Mucosa of stomach (tissue), 1 donor: Measurements from ENCODE around the gene ALS2CL.

Experiments used
- H3K27me3 ChIP-seq: one replicate; pipeline ENCODE4 v1.7.0; 2013; ENCODE audit warnings: mild to moderate bottlenecking, low read length; ENCODE audit not compliant: control insufficient read depth, insufficient read depth
- H3K36me3 ChIP-seq: one replicate; pipeline ENCODE4 v1.7.0; 2013; ENCODE audit warnings: low read length; ENCODE audit not compliant: control insufficient read depth, insufficient read depth
- H3K4me1 ChIP-seq: one replicate; pipeline ENCODE4 v1.7.0; 2013; ENCODE audit warnings: mild to moderate bottlenecking, low read length; ENCODE audit not compliant: control insufficient read depth, insufficient read depth
- H3K4me3 ChIP-seq: one replicate; pipeline ENCODE4 v1.7.0; 2013; ENCODE audit warnings: low read length
- H3K9ac ChIP-seq: one replicate; pipeline ENCODE4 v1.7.0; 2013; ENCODE audit warnings: mild to moderate bottlenecking, low read length, moderate library complexity
- H3K9me3 ChIP-seq: one replicate; pipeline ENCODE4 v1.7.0; 2013; ENCODE audit warnings: mild to moderate bottlenecking, low read length, moderate library complexity; ENCODE audit not compliant: control insufficient read depth
- donor health status: Pancreatic carcinoma.

ALS2CL gene

DNA sequence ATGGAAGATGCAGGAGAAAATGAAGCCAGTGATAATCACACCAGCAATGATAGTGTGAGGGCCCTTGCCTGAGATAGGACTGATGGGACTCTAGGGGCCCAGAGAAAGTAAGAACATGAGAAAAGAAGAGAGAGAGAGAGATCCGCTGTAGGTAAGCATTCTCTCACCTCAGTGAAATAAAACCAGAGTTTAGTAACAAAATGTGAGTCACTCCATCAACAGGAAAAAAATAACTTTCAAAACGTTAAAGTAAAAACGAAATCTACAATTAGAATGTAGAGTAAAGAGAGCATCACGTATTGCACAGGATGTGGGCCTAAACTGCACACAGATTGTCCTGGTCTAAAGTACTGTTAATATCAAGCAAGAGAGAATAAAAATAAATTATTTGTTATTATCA is 30.9 kb upstream of the ALS2CL start:
- Histone ChIP-seq H3K4me3 (no peak overlapping the region), H3K4me1 (no peaks in the 10 kb centered on the region), H3K9me3 (no peaks in the 10 kb centered on the region), H3K27me3 (no peaks in the 10 kb centered on the region), H3K36me3 (no peaks in the 10 kb centered on the region), H3K9ac (no peak overlapping the region)

DNA sequence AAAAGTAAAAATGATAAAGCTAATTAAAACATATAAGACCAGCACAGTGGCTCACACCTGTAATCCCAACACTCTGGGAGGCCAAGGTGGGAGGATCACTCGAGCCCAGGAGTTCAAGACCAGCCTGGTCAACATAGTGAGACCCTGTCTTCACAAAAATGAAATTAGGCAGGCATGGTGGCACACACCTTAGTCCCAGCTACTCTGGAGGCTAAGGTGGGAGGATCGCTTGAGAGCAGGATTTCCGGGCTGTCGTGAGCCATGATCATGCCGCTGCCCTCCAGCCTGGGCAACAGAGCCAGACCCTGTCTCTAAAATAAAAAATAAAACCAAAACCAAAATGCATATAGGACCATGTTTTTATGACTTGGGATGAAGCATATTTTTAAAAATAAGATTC is 29.0 kb upstream of the ALS2CL start:
- Histone ChIP-seq H3K9me3 (no peaks in the 10 kb centered on the region), H3K27me3 (peaks cover 11% of the 10 kb centered on the region), H3K9ac (no peak overlapping the region), H3K4me1 (no peaks in the 10 kb centered on the region), H3K4me3 (no peak overlapping the region), H3K36me3 (no peaks in the 10 kb centered on the region)

DNA sequence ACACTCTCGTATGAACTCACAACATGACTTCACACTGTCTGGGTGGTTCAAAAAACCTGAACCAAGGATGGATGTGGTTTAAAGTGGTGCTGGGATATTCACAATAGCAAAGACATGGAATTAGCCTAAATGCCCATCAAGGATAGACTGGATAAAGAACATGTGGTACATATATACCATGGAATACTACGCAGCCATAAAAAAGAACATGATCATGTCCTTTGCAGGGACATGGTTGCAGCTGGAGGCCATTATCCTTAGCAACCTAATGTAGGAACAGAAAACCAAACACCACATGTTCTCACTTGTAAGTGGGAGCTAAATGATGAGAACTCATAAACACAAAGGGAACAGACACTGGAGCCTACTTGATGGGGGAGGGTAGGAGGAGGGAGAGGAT is 27.5 kb upstream of the ALS2CL start:
- H3K36me3 ChIP-seq: no peaks in the 10 kb centered on the region
- no peaks in the 10 kb centered on the region for H3K9me3 ChIP-seq
- H3K4me3 ChIP-seq: no peak overlapping the region
- H3K27me3 ChIP-seq: peaks cover 11% of the 10 kb centered on the region
- no peaks in the 10 kb centered on the region for H3K4me1 ChIP-seq
- no peak overlapping the region for H3K9ac ChIP-seq

DNA sequence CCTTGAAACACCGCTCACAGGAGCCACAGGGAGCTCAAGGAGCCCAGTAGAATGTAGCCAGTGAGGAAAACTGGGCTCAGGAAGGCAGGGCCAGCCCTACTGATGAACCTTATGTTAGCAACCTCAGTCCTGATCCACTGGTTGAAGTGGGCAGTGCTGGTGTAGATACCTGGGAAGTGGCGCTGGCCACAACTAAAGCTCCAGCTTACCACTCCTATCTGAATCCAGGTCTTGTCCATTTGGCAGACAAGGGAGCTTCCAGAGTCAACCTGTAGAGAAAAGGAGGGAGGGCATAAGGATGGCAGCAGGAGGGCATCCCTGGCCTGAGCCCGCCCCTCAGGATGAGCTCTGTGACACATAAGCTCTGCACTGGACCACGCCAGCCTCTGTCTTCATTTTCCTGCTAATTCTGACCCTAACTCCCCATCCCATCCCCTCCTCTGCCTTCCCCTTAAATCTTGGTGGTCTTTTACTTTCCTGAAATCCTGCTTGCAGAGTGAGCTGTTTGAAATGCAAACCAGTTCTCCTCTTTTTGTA is 26.3 kb upstream of the ALS2CL start:
- H3K27me3 ChIP-seq: peaks cover 11% of the 10 kb centered on the region
- H3K4me1 ChIP-seq: no peaks in the 10 kb centered on the region
- no peaks in the 10 kb centered on the region for H3K9me3 ChIP-seq
- H3K9ac ChIP-seq: no peak overlapping the region
- H3K36me3 ChIP-seq: no peaks in the 10 kb centered on the region
- no peak overlapping the region for H3K4me3 ChIP-seq

DNA sequence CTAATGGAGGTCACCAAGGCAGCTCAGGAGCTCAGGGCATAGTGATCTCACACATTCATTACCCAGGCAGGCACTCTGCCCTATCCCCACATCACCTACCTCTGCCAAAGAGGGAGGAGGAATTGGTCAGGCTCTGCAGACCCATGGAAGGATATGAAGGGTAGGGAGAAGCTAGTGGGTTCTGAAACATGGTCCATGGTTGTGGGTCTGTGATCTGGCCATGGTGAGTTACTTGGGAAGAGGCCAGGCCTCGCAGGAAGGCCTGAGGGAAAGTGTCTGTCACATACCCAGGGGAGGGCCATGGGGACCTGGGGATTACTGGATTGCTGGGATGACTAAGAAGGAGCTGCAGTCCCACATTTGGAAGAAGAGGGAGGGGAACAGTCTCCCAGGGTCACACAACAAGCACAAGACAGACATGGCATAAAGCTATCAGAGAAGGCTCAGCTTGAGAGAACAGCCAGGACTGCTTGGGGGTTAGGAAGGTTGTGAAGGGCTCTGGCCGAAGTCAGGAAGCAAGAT is 25.6 kb upstream of the ALS2CL start:
- Histone ChIP-seq H3K27me3 (peaks cover 11% of the 10 kb centered on the region), H3K4me3 (no peak overlapping the region), H3K4me1 (peaks cover under 1% of the 10 kb centered on the region), H3K9ac (no peak overlapping the region), H3K36me3 (no peaks in the 10 kb centered on the region), H3K9me3 (no peaks in the 10 kb centered on the region)

DNA sequence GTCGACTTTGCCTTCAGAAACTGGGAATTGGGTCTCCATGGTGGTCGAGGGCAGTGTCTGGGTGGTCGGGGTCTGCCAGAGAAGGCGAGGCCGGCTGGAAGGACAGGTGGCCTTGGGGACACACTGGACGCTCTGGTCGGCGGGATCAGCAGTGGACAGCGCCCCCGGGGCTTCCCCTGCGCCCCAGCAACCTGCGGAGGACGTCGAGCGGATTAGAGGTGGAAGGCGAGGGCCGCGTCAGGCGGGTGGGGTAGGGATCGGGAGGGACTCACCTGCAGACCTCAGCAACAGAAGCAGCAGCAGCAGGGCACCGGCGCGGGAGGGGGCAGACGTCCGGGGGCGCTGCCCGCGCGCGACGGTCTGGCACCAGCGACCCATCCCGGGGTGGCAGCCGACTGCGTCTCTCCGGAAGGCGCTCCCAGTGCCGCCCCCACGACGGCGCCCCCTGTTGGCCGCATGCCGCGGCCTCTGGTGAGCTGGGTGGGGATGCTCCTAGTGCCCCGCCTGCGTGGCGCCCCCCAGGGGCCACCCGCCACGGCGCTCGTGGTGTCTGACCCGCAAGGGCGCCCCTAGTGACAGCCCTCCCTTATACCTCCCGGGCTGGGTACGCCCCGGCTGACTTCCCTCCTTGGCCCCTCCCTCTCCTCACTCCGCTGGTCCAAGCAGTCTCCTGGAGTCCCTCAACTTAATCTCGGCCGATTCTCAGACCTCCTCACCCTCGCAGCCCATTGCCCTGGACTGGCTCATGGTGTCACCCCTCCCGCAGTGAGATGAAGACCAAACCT is 24.2 kb upstream of the ALS2CL start, which contains the start of gene PRSS50:
PRSS50 (minus strand) TSS at position 423 of the 785 bp plus-strand sequence; CDS start at position 378, 45 bp downstream.
- H3K4me1 ChIP-seq: peaks cover 4% of the 10 kb centered on the region
- no peaks in the 10 kb centered on the region for H3K9me3 ChIP-seq
- no peaks in the 10 kb centered on the region for H3K36me3 ChIP-seq
- no peak within 1 kb of the TSS for H3K4me3 ChIP-seq
- peaks cover 11% of the 10 kb centered on the region for H3K27me3 ChIP-seq
- H3K9ac ChIP-seq: no peak within 1 kb of the TSS

DNA sequence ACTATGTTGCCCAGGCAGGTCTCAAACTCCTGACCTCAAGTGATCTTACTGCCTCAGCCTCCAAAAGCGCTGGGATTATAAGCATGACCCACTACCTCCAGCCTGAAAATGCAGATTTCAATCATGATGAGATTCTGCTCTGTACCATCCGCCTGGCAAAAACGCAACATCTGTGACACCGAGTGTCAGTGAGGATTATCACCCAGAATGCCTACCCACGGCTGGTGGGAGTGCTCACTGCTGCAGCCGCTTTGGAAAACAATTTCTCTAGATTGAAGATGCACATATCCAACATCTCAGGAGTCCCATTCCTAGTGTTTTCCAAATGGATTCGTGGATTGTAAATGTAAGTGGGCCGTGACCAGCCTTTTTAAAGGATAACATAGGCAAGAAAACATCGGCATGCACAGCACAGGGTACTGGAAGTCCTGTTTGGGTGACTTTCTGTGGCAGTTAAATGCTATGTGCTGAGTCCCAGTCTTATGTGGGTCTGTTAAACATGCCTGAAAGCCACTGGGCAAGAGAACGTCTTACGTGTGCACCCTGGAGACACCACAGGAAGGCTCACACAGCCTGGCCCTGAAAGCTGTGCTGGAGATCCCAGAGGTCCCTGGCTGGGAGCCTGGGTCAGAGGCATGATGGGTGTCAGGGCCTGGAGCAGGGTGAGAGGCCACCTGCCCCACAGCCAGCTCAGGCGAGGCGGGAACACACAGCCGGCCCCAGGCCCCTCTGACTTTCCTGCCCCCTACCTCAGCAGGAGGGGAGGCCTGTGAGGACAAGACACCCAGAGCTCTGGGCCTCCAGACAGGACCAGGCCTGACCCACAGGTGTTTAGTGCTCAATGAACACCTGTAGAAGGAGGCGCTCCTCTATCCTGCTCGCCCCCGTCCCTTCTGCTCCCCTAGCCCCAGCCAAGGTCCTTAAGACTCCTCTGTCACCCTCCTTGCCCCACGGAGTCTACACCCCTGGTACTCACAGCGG is 23.3 kb upstream of the ALS2CL start:
- Histone ChIP-seq H3K27me3 (peaks cover 11% of the 10 kb centered on the region), H3K9me3 (no peaks in the 10 kb centered on the region), H3K36me3 (no peaks in the 10 kb centered on the region), H3K9ac (no peak overlapping the region), H3K4me3 (no peak overlapping the region), H3K4me1 (peaks cover 4% of the 10 kb centered on the region)

DNA sequence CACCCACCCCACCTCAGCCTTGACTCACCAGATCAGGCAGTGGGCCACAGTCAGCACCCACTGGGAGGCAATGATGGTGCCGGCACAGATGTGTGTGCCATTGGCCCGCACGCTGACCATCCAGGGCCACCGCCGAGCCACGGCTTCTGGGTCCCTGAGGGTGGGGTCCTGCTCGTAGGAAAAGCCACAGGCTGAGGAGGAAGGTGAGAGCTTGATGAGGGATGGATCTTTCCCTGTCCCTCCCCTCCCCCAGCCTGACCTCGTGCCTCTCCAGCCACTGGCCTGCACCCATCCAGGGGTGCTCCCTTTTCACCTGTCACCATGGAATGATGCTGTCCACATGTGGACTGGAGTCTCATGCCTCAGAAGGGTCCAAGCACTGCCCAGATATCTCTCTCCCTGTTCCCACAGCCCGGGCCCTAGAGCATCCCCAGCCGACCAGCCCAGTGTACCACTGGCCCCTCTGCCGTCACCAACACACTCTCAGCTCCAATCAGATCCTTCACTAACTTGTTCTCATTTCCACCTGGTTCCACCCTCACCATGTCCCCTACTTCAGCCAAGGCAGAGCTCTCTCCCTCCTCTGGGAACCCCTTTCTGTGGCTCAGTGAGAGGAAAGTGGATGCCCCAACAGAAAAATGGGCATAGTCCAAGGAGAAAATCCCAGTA is 22.2 kb upstream of the ALS2CL start:
- Histone ChIP-seq H3K4me1 (peaks cover 4% of the 10 kb centered on the region), H3K9ac (no peak overlapping the region), H3K27me3 (peaks cover 11% of the 10 kb centered on the region), H3K9me3 (no peaks in the 10 kb centered on the region), H3K36me3 (no peaks in the 10 kb centered on the region), H3K4me3 (no peak overlapping the region)

DNA sequence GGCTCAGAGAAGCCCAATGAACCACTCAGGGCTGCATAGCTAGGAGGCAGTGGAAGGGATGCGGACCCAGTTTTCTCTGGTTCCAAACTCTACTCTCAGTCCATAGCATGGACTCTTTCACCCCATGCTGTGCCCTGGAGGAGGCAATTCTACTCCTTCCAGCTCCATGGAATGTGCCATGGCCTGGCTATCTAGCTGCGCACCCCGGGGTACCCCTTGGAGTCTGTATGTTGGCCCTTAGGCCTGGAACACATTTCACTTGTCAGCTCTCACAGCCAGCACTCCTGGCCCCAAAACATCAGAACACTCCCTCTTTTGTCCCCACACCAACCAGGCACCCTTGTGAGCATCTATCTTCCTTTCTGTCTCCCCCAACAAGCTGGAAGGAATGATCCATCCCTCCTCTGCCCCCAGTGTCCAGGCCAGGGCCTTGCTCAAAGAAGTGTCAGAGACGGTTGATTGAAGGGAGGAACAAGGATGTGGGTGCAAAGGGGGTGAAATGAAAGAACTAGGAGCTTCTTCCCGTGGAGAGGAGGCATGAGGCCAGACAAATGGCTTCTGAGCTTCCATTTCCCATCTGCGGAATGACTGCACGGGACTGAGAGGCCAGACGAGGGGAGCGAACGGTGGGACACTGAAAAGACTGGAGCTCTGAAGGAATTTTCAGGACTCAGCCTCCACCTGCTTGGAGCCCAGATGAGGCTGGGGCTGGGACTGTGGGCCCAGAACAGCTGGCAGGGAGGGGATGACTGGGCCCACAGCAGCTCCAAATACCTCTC is 21.4 kb upstream of the ALS2CL start:
- Histone ChIP-seq H3K36me3 (no peaks in the 10 kb centered on the region), H3K9me3 (no peaks in the 10 kb centered on the region), H3K4me3 (no peak overlapping the region), H3K9ac (no peak overlapping the region), H3K4me1 (peaks cover 4% of the 10 kb centered on the region), H3K27me3 (peaks cover 11% of the 10 kb centered on the region)

DNA sequence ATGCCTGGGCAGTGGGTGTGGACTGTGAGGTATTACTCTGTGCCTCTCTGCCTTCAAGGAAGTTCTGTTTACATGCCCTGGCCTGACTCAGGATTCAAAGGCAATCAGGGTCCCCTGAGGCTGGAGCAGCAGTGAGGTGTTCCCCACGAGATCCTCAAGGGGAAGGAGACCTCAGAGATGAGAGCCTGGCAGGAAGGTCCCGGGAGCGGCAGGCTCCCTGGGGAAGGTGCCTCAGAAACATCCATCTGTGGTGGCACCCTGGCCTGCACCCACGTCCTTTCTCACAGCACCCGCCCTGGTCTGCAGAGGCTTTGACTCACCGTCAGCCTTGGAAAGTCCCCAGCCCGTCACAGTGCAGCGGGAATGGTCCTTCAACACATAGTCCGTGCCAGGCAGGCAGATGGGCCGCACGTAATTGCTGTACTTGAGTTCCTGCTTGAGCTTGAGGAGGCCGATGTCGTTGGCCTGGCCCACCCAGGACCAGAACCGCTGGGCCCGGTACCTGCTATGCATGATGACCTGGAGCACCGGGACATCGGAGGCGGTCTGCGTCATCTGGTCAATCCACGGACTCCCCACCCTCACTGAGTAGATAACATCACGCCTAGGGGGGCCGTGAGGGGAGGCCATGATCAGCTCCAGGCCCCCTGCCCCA is 20.5 kb upstream of the ALS2CL start:
- H3K4me1 ChIP-seq: peaks cover 4% of the 10 kb centered on the region
- H3K9ac ChIP-seq: no peak overlapping the region
- H3K4me3 ChIP-seq: no peak overlapping the region
- H3K27me3 ChIP-seq: peaks cover 10% of the 10 kb centered on the region
- H3K9me3 ChIP-seq: no peaks in the 10 kb centered on the region
- H3K36me3 ChIP-seq: no peaks in the 10 kb centered on the region
